ENCODE measurements around the gene KCND2. TPM values are rescaled to one million over a fixed set of nuclear protein-coding genes. Genes with fewer than 3 reads are reported as not detected.

The KCND2 gene
- total and polyA plus RNA-seq, 2 donors from 2014 or later, result 0.19 TPM; not detected in 1

DNA sequence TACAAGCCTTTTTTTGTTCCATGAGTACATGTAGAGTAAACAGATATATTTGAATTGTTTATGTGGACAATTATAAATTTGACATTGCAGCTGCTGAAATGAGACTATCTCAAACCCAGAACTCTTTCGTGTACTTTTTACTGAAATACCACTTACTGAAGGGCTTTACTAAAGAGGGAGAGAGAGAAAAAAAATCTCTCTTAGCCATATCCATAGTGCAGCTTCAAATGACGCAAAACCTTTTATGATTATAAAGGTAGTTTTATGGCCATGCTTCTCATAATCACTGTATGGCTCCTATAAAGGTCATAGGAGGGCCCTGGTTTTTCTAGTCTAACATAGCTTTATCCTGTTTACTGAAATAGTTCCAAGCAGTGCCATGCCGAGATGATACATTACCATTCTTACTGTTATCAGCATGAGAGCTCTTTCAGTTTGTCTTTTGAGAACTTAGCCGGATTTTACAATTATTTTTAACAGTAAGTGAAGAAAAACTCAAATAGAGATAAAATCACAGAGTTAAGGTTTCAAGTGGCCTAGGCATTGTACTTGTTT lies 35.1 kb downstream of the KCND2 start:
- no peak for FAIRE-seq
- H3K4me1 ChIP-seq (ENCODE audit: control insufficient read depth in 2 of 3, insufficient read depth in 2 of 3, low read depth in 1 of 3, low read length in 3 of 3), result no peaks in the 10 kb centered on the region
- TF ChIP-seq, protein P1, sequence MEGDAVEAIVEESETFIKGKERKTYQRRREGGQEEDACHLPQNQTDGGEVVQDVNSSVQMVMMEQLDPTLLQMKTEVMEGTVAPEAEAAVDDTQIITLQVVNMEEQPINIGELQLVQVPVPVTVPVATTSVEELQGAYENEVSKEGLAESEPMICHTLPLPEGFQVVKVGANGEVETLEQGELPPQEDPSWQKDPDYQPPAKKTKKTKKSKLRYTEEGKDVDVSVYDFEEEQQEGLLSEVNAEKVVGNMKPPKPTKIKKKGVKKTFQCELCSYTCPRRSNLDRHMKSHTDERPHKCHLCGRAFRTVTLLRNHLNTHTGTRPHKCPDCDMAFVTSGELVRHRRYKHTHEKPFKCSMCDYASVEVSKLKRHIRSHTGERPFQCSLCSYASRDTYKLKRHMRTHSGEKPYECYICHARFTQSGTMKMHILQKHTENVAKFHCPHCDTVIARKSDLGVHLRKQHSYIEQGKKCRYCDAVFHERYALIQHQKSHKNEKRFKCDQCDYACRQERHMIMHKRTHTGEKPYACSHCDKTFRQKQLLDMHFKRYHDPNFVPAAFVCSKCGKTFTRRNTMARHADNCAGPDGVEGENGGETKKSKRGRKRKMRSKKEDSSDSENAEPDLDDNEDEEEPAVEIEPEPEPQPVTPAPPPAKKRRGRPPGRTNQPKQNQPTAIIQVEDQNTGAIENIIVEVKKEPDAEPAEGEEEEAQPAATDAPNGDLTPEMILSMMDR (IDR thresholded peaks at IDR 0.05; ENCODE audit: borderline replicate concordance, extremely low read depth, insufficient read depth), result no peak

GRCh38 chr7:120311028-120311788 lies 38.2 kb downstream of the KCND2 start:
- Histone ChIP-seq H3K9me3 (ENCODE audit: control insufficient read depth in 2 of 3, insufficient read depth in 1 of 3, low read length in 3 of 3) (no peaks in the 10 kb centered on the region), H3K9ac (ENCODE audit: low read length in 3 of 3) (no peak overlapping the region), H3K27me3 (ENCODE audit: control insufficient read depth, insufficient read depth, low read length) (no peaks in the 10 kb centered on the region), H3K36me3 (ENCODE audit: control insufficient read depth in 2 of 3, insufficient read depth in 3 of 3, low read length in 3 of 3) (no peaks in the 10 kb centered on the region), H3K4me3 (ENCODE audit: low read length in 3 of 3) (no peak overlapping the region), H3K4me1 (ENCODE audit: control insufficient read depth in 2 of 3, insufficient read depth in 2 of 3, low read depth in 1 of 3, low read length in 3 of 3) (no peaks in the 10 kb centered on the region), H3K27ac (ENCODE audit: low read depth in 2 of 2, low read length in 2 of 2) (no peak overlapping the region)
- DNase-seq (no peak), FAIRE-seq (no peak)
- TF ChIP-seq, protein P1 (IDR thresholded peaks at IDR 0.05; ENCODE audit: borderline replicate concordance, extremely low read depth, insufficient read depth), result no peak
- intact Hi-C loops (cut with DNase I), result no loop called here

More for the DNA sequence above, 35.1 kb downstream of the KCND2 start:
- Histone ChIP-seq H3K27ac (ENCODE audit: low read depth in 2 of 2, low read length in 2 of 2) (no peak overlapping the region), H3K4me3 (ENCODE audit: low read length in 3 of 3) (no peak overlapping the region), H3K36me3 (ENCODE audit: control insufficient read depth in 2 of 3, insufficient read depth in 3 of 3, low read length in 3 of 3) (no peaks in the 10 kb centered on the region), H3K9ac (ENCODE audit: low read length in 3 of 3) (no peak overlapping the region), H3K9me3 (ENCODE audit: control insufficient read depth in 2 of 3, insufficient read depth in 1 of 3, low read length in 3 of 3) (no peaks in the 10 kb centered on the region), H3K27me3 (ENCODE audit: control insufficient read depth, insufficient read depth, low read length) (no peaks in the 10 kb centered on the region)
- intact Hi-C loops (cut with DNase I), result no loop called here
- DNase-seq, result no peak

- H3K9me3 ChIP-seq (ENCODE audit: control insufficient read depth in 2 of 3, insufficient read depth in 1 of 3, low read length in 3 of 3), result no peaks in the 10 kb centered on the region
- no peaks in the 10 kb centered on the region for H3K4me1 ChIP-seq (ENCODE audit: control insufficient read depth in 2 of 3, insufficient read depth in 2 of 3, low read depth in 1 of 3, low read length in 3 of 3)
- FAIRE-seq (no peak), DNase-seq (peak in 1 of 5 donors; percentile 1)
- TF ChIP-seq, protein P1 (IDR thresholded peaks at IDR 0.05; ENCODE audit: borderline replicate concordance, extremely low read depth, insufficient read depth), result no peak
- no peaks in the 10 kb centered on the region for H3K27me3 ChIP-seq (ENCODE audit: control insufficient read depth, insufficient read depth, low read length)
- no peak overlapping the region for H3K4me3 ChIP-seq (ENCODE audit: low read length in 3 of 3)
- no peak overlapping the region for H3K9ac ChIP-seq (ENCODE audit: low read length in 3 of 3)
- intact Hi-C loops (cut with DNase I), result no loop called here
- no peaks in the 10 kb centered on the region for H3K36me3 ChIP-seq (ENCODE audit: control insufficient read depth in 2 of 3, insufficient read depth in 3 of 3, low read length in 3 of 3)
- no peak overlapping the region for H3K27ac ChIP-seq (ENCODE audit: low read depth in 2 of 2, low read length in 2 of 2)
These were observed 47.4 kb downstream of the KCND2 start for GRCh38 chr7:120320218-120320961.
